H1 (cell line): ENCODE measurements around the gene RSU1. TPM values are rescaled to one million over a fixed set of nuclear protein-coding genes. Genes with fewer than 3 reads are reported as not detected.

ENCODE experiments used
- CTCF ChIA-PET: fragments of 300-600 bp; sonication (Branson Sonifier 250); formaldehyde crosslinking; loops from one replicate; lab custom pipeline; 2021; ENCODE audit not compliant: partially characterized antibody; lab: Charles Lee
- POLR2A ChIA-PET: fragments of 300-600 bp; sonication (Branson Sonifier 250); formaldehyde crosslinking; loops from one replicate; lab custom pipeline; 2021; ENCODE audit warnings: inconsistent platforms; ENCODE audit not compliant: partially characterized antibody; lab: Charles Lee
- DNase-seq, 2 experiments: peaks; one replicate each; pipeline versions ENCODE4 v3.0.0 to v3.0.0-alpha.2; 2010 to 2022; ENCODE audit warnings: low spot score in 2 of 2, low read depth in 1 of 2, mixed read lengths in 1 of 2
- FAIRE-seq: peaks from 2 replicates; lab custom pipeline; 2011; peaks lifted over from hg19 to GRCh38; lab: Jason Lieb, UNC
- H2AFZ ChIP-seq: 2 replicates; pipeline ENCODE4 v1.8.1; 2012; ENCODE audit warnings: low read length, inconsistent platforms
- H2AK5ac ChIP-seq: 2 replicates; pipeline ENCODE4 v1.6.1; 2013; ENCODE audit warnings: low read depth, low read length
- H2BK120ac ChIP-seq: replicated peaks from 2 replicates; pipeline ENCODE3; 2013; ENCODE audit warnings: low read depth, low read length, inconsistent platforms
- H2BK12ac ChIP-seq: 2 replicates; pipeline ENCODE4 v1.6.1; 2013; ENCODE audit warnings: low read depth, low read length
- H2BK15ac ChIP-seq: 2 replicates; pipeline ENCODE4 v1.6.1; 2013; ENCODE audit warnings: low read length
- H2BK20ac ChIP-seq: 2 replicates; pipeline ENCODE4 v1.6.1; 2013; ENCODE audit warnings: low read length
- H2BK5ac ChIP-seq: 2 replicates; pipeline ENCODE4 v1.6.1; 2013; ENCODE audit warnings: low read depth, low read length
- H3K14ac ChIP-seq: 2 replicates; pipeline ENCODE4 v1.6.1; 2013; ENCODE audit warnings: inconsistent platforms; ENCODE audit not compliant: insufficient read length
- H3K18ac ChIP-seq: 2 replicates; pipeline ENCODE4 v1.6.1; 2013; ENCODE audit warnings: low read length; ENCODE audit errors: extremely low read depth
- H3K23ac ChIP-seq: 2 replicates; pipeline ENCODE4 v1.6.1; 2013; ENCODE audit warnings: inconsistent platforms; ENCODE audit not compliant: insufficient read length
- H3K23me2 ChIP-seq: 2 replicates; pipeline ENCODE4 v1.6.1; 2013; ENCODE audit warnings: low read depth, low read length
- H3K27ac ChIP-seq: 2 replicates; pipeline ENCODE4 v1.6.1; 2011; ENCODE audit warnings: low read depth, low read length, inconsistent platforms
- H3K27me3 ChIP-seq, 4 experiments: replicated peaks in 1 of 4; 1 replicate in 1 of 4; 2 replicates in 3 of 4; pipeline versions ENCODE4 v1.6.1 to v1.8.1; 2011 to 2013; ENCODE audit warnings: low read length in 3 of 4, mild to moderate bottlenecking in 3 of 4, inconsistent platforms in 2 of 4, mixed read lengths in 2 of 4, moderate library complexity in 1 of 4; ENCODE audit not compliant: control insufficient read depth in 3 of 4, insufficient read depth in 3 of 4; ENCODE audit errors: extremely low read depth in 1 of 4
- H3K36me3 ChIP-seq, 4 experiments: 2 replicates each; pipeline versions ENCODE4 v1.6.1 to v1.8.1; 2011 to 2013; ENCODE audit warnings: mild to moderate bottlenecking in 4 of 4, low read length in 3 of 4, moderate library complexity in 2 of 4, control low read depth in 1 of 4, inconsistent platforms in 1 of 4; ENCODE audit not compliant: insufficient read depth in 4 of 4, control insufficient read depth in 2 of 4
- H3K4ac ChIP-seq: replicated peaks from 2 replicates; pipeline ENCODE3; 2013; ENCODE audit warnings: low read length, low read depth, mixed read lengths, inconsistent platforms; ENCODE audit not compliant: insufficient read length
- H3K4me1 ChIP-seq, 4 experiments: replicated peaks in 1 of 4; 1 replicate in 1 of 4; 2 replicates in 3 of 4; pipeline versions ENCODE4 v1.6.1 to v1.8.1; 2011 to 2013; ENCODE audit warnings: low read length in 3 of 4, inconsistent platforms in 2 of 4, mixed read lengths in 1 of 4; ENCODE audit not compliant: insufficient read depth in 4 of 4, control insufficient read depth in 3 of 4
- H3K4me2 ChIP-seq, 2 experiments: 2 replicates each; pipeline versions ENCODE4 v1.6.1 to v1.8.1; 2011 to 2013; ENCODE audit warnings: low read depth in 2 of 2, low read length in 2 of 2, control low read depth in 1 of 2, inconsistent platforms in 1 of 2, mild to moderate bottlenecking in 1 of 2; ENCODE audit not compliant: insufficient read depth in 1 of 2
- H3K4me3 ChIP-seq, 4 experiments: fragments of 200-600, 300-600 bp in 1 of 4; sonication (generic), shearing (Covaris generic), sonication (Bioruptor Twin) in 1 of 4; 2 replicates each; pipeline versions ENCODE4 v1.5.1 to v1.8.1; 2011 to 2016; ENCODE audit warnings: low read length in 4 of 4, low read depth in 3 of 4, control low read depth in 2 of 4, inconsistent platforms in 2 of 4, mild to moderate bottlenecking in 2 of 4, mixed read lengths in 1 of 4, moderate library complexity in 1 of 4; ENCODE audit not compliant: insufficient read depth in 2 of 4; ENCODE audit errors: extremely low read depth in 1 of 4
- H3K56ac ChIP-seq: replicated peaks from 2 replicates; pipeline ENCODE3; 2013; ENCODE audit warnings: low read depth, mild to moderate bottlenecking, mixed read lengths, low read length, inconsistent platforms; ENCODE audit not compliant: insufficient read length
- H3K79me1 ChIP-seq: 2 replicates; pipeline ENCODE4 v1.6.1; 2013; ENCODE audit warnings: low read depth, low read length, control low read depth
- H3K79me2 ChIP-seq, 2 experiments: 2 replicates each; pipeline versions ENCODE4 v1.6.1 to v1.8.1; 2012 to 2013; ENCODE audit warnings: low read length in 2 of 2, mild to moderate bottlenecking in 2 of 2, inconsistent platforms in 1 of 2; ENCODE audit not compliant: insufficient read depth in 2 of 2, control insufficient read depth in 1 of 2
- H3K9ac ChIP-seq, 4 experiments: replicated peaks in 1 of 4; 1 replicate in 1 of 4; 2 replicates in 3 of 4; pipeline versions ENCODE4 v1.6.1 to v1.8.1; 2011 to 2013; ENCODE audit warnings: low read depth in 3 of 4, low read length in 3 of 4, control low read depth in 2 of 4, mild to moderate bottlenecking in 2 of 4, moderate library complexity in 2 of 4, inconsistent platforms in 1 of 4; ENCODE audit errors: extremely low read depth in 1 of 4
- H3K9me3 ChIP-seq, 2 experiments: 2 replicates each; pipeline versions ENCODE4 v1.6.1 to v1.8.1; 2012 to 2013; ENCODE audit warnings: mild to moderate bottlenecking in 2 of 2, moderate library complexity in 2 of 2, control low read depth in 1 of 2, inconsistent platforms in 1 of 2, low read depth in 1 of 2, low read length in 1 of 2, mixed read lengths in 1 of 2; ENCODE audit not compliant: insufficient read depth in 2 of 2
- H4K20me1 ChIP-seq, 2 experiments: replicated peaks in 1 of 2; 2 replicates each; pipeline versions ENCODE3 to v1.8.1; 2011 to 2013; ENCODE audit warnings: inconsistent platforms in 2 of 2, low read length in 2 of 2, mild to moderate bottlenecking in 1 of 2; ENCODE audit not compliant: insufficient read depth in 2 of 2, control insufficient read depth in 1 of 2
- H4K5ac ChIP-seq: 2 replicates; pipeline ENCODE4 v1.6.1; 2013; ENCODE audit warnings: low read length, low read depth, mixed read lengths, inconsistent platforms; ENCODE audit not compliant: insufficient read length
- H4K8ac ChIP-seq: 2 replicates; pipeline ENCODE4 v1.8.0; 2013; ENCODE audit warnings: mild to moderate bottlenecking, moderate library complexity, low read length, inconsistent platforms; ENCODE audit not compliant: insufficient read depth; ENCODE audit errors: extremely low read depth
- H4K91ac ChIP-seq: replicated peaks from 2 replicates; pipeline ENCODE3; 2013; ENCODE audit warnings: low read length, mixed read lengths, inconsistent platforms; ENCODE audit not compliant: insufficient read length
- GABPA ChIP-seq: IDR thresholded peaks from 2 replicates; pipeline ENCODE4 v1.6.1; 2011; ENCODE audit warnings: mild to moderate bottlenecking, low read length, moderate library complexity, borderline replicate concordance; ENCODE audit not compliant: insufficient read depth
- HDAC2 ChIP-seq, 2 experiments: fragments of 300-600 bp in 1 of 2; sonication (generic) in 1 of 2; IDR thresholded peaks; 2 replicates each; pipeline ENCODE4 v1.6.1; 2011 to 2012; ENCODE audit warnings: low read depth in 2 of 2, low read length in 2 of 2, mild to moderate bottlenecking in 2 of 2, moderate library complexity in 2 of 2, borderline replicate concordance in 1 of 2, inconsistent platforms in 1 of 2
- KDM1A ChIP-seq: fragments of 200-600, 300-600 bp; sonication (generic); IDR thresholded peaks from 2 replicates; pipeline ENCODE4 v1.7.1; 2016; ENCODE audit warnings: mild to moderate bottlenecking, low read length, borderline replicate concordance
- NANOG ChIP-seq: IDR thresholded peaks from 2 replicates; pipeline ENCODE4 v1.6.1; 2011; ENCODE audit warnings: low read length, low read depth, mild to moderate bottlenecking, inconsistent platforms; ENCODE audit not compliant: insufficient read depth, poor library complexity, severe bottlenecking
- RBBP5 ChIP-seq: IDR thresholded peaks from 2 replicates; pipeline ENCODE4 v1.7.1; 2012; ENCODE audit warnings: low read depth, mild to moderate bottlenecking, inconsistent platforms, low read length, moderate library complexity, borderline replicate concordance
- TAF1 ChIP-seq: IDR thresholded peaks from 2 replicates; pipeline ENCODE4 v1.6.1; 2011; ENCODE audit warnings: mild to moderate bottlenecking, low read depth, low read length
- USF2 ChIP-seq: IDR thresholded peaks from 2 replicates; pipeline ENCODE4 v1.6.1; 2011; ENCODE audit warnings: low read length, improper control_type of control experiment
- WGBS, 2 experiments: shearing (Covaris generic) in 1 of 2; methylation state at CpG; one replicate each; pipeline versions ENCODE4 v1.1.6 to v1.1.7; 2013 to 2015; ENCODE audit warnings: low lambda C conversion rate in 2 of 2, mixed read lengths in 2 of 2, inconsistent platforms in 1 of 2, low coverage in 1 of 2, missing lambda C conversion rate in 1 of 2; ENCODE audit not compliant: insufficient replicate concordance in 2 of 2, insufficient coverage in 1 of 2, insufficient read length in 1 of 2; ENCODE audit errors: extremely low coverage in 1 of 2, missing lambda C conversion rate in 1 of 2; 5-methylcytosine and 5-hydroxymethylcytosine counted together
- polyA plus RNA-seq, 7 experiments: library from polyadenylated mRNA; depleted of rRNA in 3 of 7; stranded (reverse) in 5 of 7; unstranded in 2 of 7; fragments of >200 nt in 5 of 7; fragments of 200-250 nt in 2 of 7; gene quantifications; 1 replicate in 5 of 7; 2 replicates in 1 of 7; 4 replicates in 1 of 7; pipeline versions ENCODE4 v1.2.1 to v1.2.3, GENCODE V29; 2011 to 2013; ENCODE audit warnings: missing spikeins in 2 of 7, mixed read lengths in 2 of 7
- total RNA-seq: library from RNA; stranded (reverse); fragmentation: NEBNext Ultra II Directional; extraction: Animal tissue kit (Norgen Biotek cat#: 25700); gene quantifications from 2 replicates; pipeline ENCODE4 v1.2.1, GENCODE V29; 2021

The RSU1 gene
- total and polyA plus RNA-seq, 2 of the 8 experiments (the other 6 are each of a cell fraction or from before 2014, with no cell fraction given) = 50.0 to 68.2 TPM

- Histone ChIP-seq H3K27ac (no peak overlapping the region), H3K9ac (no peak overlapping the region), H3K56ac (no peak overlapping the region), H3K9me3 (no peaks in the 10 kb centered on the region), H4K91ac (no peak overlapping the region), H3K14ac (no peak overlapping the region), H3K4me3 (no peak overlapping the region), H2BK20ac (no peak overlapping the region), H4K20me1 (peaks cover 0 to 2% of the 10 kb centered on the region in 2 experiments), H2AFZ (no peak overlapping the region), H2BK120ac (no peak overlapping the region), H4K5ac (no peak overlapping the region), H3K79me2 (no peaks in the 10 kb centered on the region), H2BK12ac (no peak overlapping the region), H2BK5ac (no peak overlapping the region), H3K36me3 (no peaks in the 10 kb centered on the region), H3K27me3 (no peaks in the 10 kb centered on the region), H3K4me2 (no peak overlapping the region), H4K8ac (no peak overlapping the region), H3K79me1 (no peaks in the 10 kb centered on the region), H3K4ac (no peak overlapping the region), H3K23ac (no peak overlapping the region), H3K23me2 (no peaks in the 10 kb centered on the region), H3K18ac (no peak overlapping the region), H3K4me1 (peaks cover 2 to 7% (median 3%) of the 10 kb centered on the region in 4 experiments; a peak in 5 of 7 replicates), H2BK15ac (no peak overlapping the region), H2AK5ac (no peak overlapping the region)
- TF ChIP-seq KDM1A = no peak
- no peak for TF ChIP-seq NANOG
- TF ChIP-seq TAF1 = no peak
- TF ChIP-seq GABPA = no peak
- no peak for TF ChIP-seq USF2
- no peak for TF ChIP-seq RBBP5
- TF ChIP-seq HDAC2 (IDR thresholded peaks at IDR 0.05; ENCODE audit: borderline replicate concordance in 1 of 2, low read depth in 2 of 2, low read length in 2 of 2) = no peak
- POLR2A ChIA-PET = no interaction called here
- CTCF ChIA-PET = interaction anchor here (0.5 to 1.1 kb wide), 3 partner anchors 11 to 691 kb away, joined by 3 read pairs; no protein-coding TSS in a partner anchor
- no peak for FAIRE-seq
- WGBS, 2 experiments = 84% methylated on average over 5 of the region's 5 CpGs; no CpG with 5 or more reads in 1 of the 2 experiments
- no peak for DNase-seq
These were observed 173.1 kb downstream of the RSU1 start for GRCh38 chr10:16644146-16644545.
